Measurements from ENCODE around the gene TAS2R3. TPM values are rescaled to one million over a fixed set of nuclear protein-coding genes. Genes with fewer than 3 reads are reported as not detected.
"Not testable (repeated sequence)": the region's sequence is repeated elsewhere in the genome, so short reads cannot be mapped to it uniquely, and the experiment has no call there.

TAS2R3 gene
- total and polyA plus RNA-seq, 2 donors from 2014 or later, result 2.7 TPM; not detected in 1

DNA sequence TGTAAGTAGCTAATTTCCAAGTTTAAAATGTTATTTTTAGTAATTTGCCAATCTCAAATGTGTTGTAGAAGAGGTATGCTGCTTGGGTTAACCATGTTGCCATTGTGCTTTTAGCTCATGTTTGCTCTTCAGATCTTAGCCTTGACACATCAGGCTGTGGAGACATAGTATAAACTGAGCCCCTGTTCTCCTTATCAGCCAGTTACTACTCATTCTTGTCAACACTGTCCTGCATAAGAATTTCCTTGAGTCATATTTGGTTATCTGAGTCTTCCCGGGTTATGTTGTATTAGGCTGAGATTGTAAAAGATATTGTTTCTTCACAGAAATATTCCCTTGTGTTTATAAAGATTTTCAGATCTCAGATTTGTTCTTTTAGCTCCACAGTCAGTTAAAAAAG lies 21.7 kb upstream of the TAS2R3 start:
- H3K4me1 ChIP-seq (ENCODE audit: control insufficient read depth in 2 of 3, insufficient read depth in 2 of 3, low read depth in 1 of 3, low read length in 3 of 3), result peaks cover 0 to 8% (median 8%) of the 10 kb centered on the region in 3 donors
- no peak for FAIRE-seq
- TF ChIP-seq, protein P1, sequence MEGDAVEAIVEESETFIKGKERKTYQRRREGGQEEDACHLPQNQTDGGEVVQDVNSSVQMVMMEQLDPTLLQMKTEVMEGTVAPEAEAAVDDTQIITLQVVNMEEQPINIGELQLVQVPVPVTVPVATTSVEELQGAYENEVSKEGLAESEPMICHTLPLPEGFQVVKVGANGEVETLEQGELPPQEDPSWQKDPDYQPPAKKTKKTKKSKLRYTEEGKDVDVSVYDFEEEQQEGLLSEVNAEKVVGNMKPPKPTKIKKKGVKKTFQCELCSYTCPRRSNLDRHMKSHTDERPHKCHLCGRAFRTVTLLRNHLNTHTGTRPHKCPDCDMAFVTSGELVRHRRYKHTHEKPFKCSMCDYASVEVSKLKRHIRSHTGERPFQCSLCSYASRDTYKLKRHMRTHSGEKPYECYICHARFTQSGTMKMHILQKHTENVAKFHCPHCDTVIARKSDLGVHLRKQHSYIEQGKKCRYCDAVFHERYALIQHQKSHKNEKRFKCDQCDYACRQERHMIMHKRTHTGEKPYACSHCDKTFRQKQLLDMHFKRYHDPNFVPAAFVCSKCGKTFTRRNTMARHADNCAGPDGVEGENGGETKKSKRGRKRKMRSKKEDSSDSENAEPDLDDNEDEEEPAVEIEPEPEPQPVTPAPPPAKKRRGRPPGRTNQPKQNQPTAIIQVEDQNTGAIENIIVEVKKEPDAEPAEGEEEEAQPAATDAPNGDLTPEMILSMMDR (IDR thresholded peaks at IDR 0.05; ENCODE audit: borderline replicate concordance, extremely low read depth, insufficient read depth), result no peak
- no peaks in the 10 kb centered on the region for H3K27me3 ChIP-seq (ENCODE audit: control insufficient read depth, insufficient read depth, low read length)
- H3K36me3 ChIP-seq (ENCODE audit: control insufficient read depth in 2 of 3, insufficient read depth in 3 of 3, low read length in 3 of 3), result peaks cover 16 to 40% (median 30%) of the 10 kb centered on the region in 3 donors
- no peak for DNase-seq
- no peaks in the 10 kb centered on the region for H3K9me3 ChIP-seq (ENCODE audit: control insufficient read depth in 2 of 3, insufficient read depth in 1 of 3, low read length in 3 of 3)
- H3K27ac ChIP-seq (ENCODE audit: low read depth in 2 of 2, low read length in 2 of 2), result no peak overlapping the region
- no peak overlapping the region for H3K9ac ChIP-seq (ENCODE audit: low read length in 3 of 3)
- no peak overlapping the region for H3K4me3 ChIP-seq (ENCODE audit: low read length in 3 of 3)
- intact Hi-C loops (cut with DNase I), result no loop called here

DNA sequence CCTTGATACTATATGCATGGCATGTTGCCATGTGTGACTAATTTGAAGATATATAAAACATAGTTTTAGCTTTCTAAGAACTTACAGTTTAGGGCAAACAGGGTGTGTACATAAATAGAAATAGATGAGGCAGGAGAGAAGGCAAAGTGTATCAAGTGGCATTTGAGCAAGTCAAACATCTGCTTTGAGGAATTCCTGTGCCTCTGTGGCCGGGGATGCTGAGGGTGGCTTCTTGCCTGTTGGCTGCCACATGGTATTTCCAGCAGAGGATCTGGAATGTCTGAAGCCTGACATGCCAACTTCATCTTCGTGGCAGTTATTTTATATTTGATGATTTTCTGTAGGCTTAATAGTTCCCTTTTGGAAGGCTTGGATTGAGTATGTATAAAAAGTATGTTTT lies 19.8 kb upstream of the TAS2R3 start:
- Histone ChIP-seq H3K9ac (ENCODE audit: low read length in 3 of 3) (no peak overlapping the region), H3K4me3 (ENCODE audit: low read length in 3 of 3) (no peak overlapping the region), H3K36me3 (ENCODE audit: control insufficient read depth in 2 of 3, insufficient read depth in 3 of 3, low read length in 3 of 3) (peaks cover 19 to 45% (median 30%) of the 10 kb centered on the region in 3 donors), H3K27me3 (ENCODE audit: control insufficient read depth, insufficient read depth, low read length) (no peaks in the 10 kb centered on the region), H3K27ac (ENCODE audit: low read depth in 2 of 2, low read length in 2 of 2) (no peak overlapping the region), H3K9me3 (ENCODE audit: control insufficient read depth in 2 of 3, insufficient read depth in 1 of 3, low read length in 3 of 3) (no peaks in the 10 kb centered on the region), H3K4me1 (ENCODE audit: control insufficient read depth in 2 of 3, insufficient read depth in 2 of 3, low read depth in 1 of 3, low read length in 3 of 3) (peaks cover 0 to 4% (median 3%) of the 10 kb centered on the region in 3 donors)
- no peak for FAIRE-seq
- no peak for DNase-seq
- intact Hi-C loops (cut with DNase I), result no loop called here
- TF ChIP-seq, protein P1 (IDR thresholded peaks at IDR 0.05; ENCODE audit: borderline replicate concordance, extremely low read depth, insufficient read depth), result no peak

DNA sequence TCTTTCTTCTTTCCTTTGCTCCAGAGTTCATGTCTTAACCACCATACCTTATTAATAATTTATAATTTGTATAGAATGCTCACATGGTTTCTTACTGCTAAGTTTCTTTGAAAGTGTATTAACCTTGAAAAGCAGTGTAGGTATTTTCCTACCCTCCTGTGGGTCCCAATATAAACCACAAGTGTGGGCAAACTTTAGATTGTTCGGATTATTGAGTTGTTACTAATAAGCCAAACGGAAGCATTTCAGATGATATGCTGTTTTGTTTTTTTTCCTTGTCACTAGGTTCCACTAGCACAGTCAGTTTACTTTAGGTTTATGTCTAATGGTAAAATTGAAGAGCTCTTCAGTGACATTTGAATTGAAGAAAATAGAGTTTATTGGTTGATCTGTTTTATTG lies 15.5 kb upstream of the TAS2R3 start:
- no peaks in the 10 kb centered on the region for H3K27me3 ChIP-seq (ENCODE audit: control insufficient read depth, insufficient read depth, low read length)
- TF ChIP-seq, protein P1 (IDR thresholded peaks at IDR 0.05; ENCODE audit: borderline replicate concordance, extremely low read depth, insufficient read depth), result no peak
- no peak overlapping the region for H3K4me3 ChIP-seq (ENCODE audit: low read length in 3 of 3)
- FAIRE-seq (no peak), DNase-seq (no peak)
- H3K27ac ChIP-seq (ENCODE audit: low read depth in 2 of 2, low read length in 2 of 2), result no peak overlapping the region
- intact Hi-C loops (cut with DNase I), result no loop called here
- H3K4me1 ChIP-seq (ENCODE audit: control insufficient read depth in 2 of 3, insufficient read depth in 2 of 3, low read depth in 1 of 3, low read length in 3 of 3), result no peaks in the 10 kb centered on the region
- no peak overlapping the region for H3K9ac ChIP-seq (ENCODE audit: low read length in 3 of 3)
- peaks cover 3 to 6% (median 3%) of the 10 kb centered on the region in 3 donors for H3K9me3 ChIP-seq (ENCODE audit: control insufficient read depth in 2 of 3, insufficient read depth in 1 of 3, low read length in 3 of 3)
- H3K36me3 ChIP-seq (ENCODE audit: control insufficient read depth in 2 of 3, insufficient read depth in 3 of 3, low read length in 3 of 3), result peaks cover 32 to 62% (median 35%) of the 10 kb centered on the region in 3 donors

DNA sequence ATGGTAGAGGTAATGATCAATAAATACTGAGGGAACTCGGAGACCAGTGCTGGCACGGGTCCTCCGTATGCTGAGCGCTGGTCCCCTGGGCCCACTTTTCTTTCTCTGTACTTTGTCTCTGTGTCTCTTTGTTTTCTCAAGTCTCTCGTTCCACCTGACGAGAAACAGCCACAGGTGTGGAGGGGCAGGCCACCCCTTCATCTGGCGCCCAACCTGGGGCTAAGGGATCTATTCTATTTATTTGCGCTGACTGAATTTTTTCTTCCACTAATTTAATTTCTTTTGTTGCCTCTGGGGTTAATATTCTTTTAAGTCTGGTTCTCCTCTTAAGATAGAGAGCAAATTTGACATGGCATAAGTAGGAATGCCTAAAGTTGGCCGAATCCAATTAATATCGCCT lies 12.0 kb upstream of the TAS2R3 start:
- H3K4me3 ChIP-seq (ENCODE audit: low read length in 3 of 3); H3K9ac ChIP-seq (ENCODE audit: low read length in 3 of 3); H3K27me3 ChIP-seq (ENCODE audit: control insufficient read depth, insufficient read depth, low read length); H3K27ac ChIP-seq (ENCODE audit: low read depth in 2 of 2, low read length in 2 of 2); H3K4me1 ChIP-seq (ENCODE audit: control insufficient read depth in 2 of 3, insufficient read depth in 2 of 3, low read depth in 1 of 3, low read length in 3 of 3); intact Hi-C loops (cut with DNase I); FAIRE-seq; H3K9me3 ChIP-seq (ENCODE audit: control insufficient read depth in 2 of 3, insufficient read depth in 1 of 3, low read length in 3 of 3): not testable (repeated sequence)
- peak in 2 of 5 donors; percentile 7 to 16 for DNase-seq
- peaks cover 19 to 43% (median 24%) of the 10 kb centered on the region in 3 donors for H3K36me3 ChIP-seq (ENCODE audit: control insufficient read depth in 2 of 3, insufficient read depth in 3 of 3, low read length in 3 of 3)
